Right ventricle myocardium inferior (tissue), 1 donor: ENCODE results near the gene THAP3. TPM values are rescaled to one million over a fixed set of nuclear protein-coding genes. Genes with fewer than 3 reads are reported as not detected.

Source experiments
- ATAC-seq: fragments of 200-7000 bp; cut with Tn5 transposase; one replicate; pipeline ENCODE4 v1.9.1; 2020; ENCODE audit warnings: mild to moderate bottlenecking, moderate library complexity
- DNase-seq: peaks from one replicate; pipeline ENCODE4 v3.0.0; 2021; ENCODE audit errors: missing footprints
- intact Hi-C: fragments of 100-400 bp; cut with DNase I; formaldehyde crosslinking; loops from one replicate; pipeline ENCODE4 v1.11.0; 2022
- long read RNA-seq: library from polyadenylated mRNA; unstranded; transcript quantifications from one replicate; pipeline ENCODE4 v2.0.0, GENCODE V29; 2021
- total RNA-seq: library from RNA; stranded (reverse); fragmentation: NEBNext Ultra II Directional; extraction: Animal tissue kit (Norgen Biotek cat#: 25700); gene quantifications from one replicate; pipeline ENCODE4 v1.2.1, GENCODE V29; 2021
- donor health status: DM: no; HTN: yes; CAD: no; lungs with severe emphysema.

Gene THAP3, protein sequence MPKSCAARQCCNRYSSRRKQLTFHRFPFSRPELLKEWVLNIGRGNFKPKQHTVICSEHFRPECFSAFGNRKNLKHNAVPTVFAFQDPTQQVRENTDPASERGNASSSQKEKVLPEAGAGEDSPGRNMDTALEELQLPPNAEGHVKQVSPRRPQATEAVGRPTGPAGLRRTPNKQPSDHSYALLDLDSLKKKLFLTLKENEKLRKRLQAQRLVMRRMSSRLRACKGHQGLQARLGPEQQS
- total RNA-seq, result 12.5 TPM
- long read RNA-seq, partial matches to known transcripts, result 4 of 9 reads
- long read RNA-seq, other reads (novel, unspliced or antisense), result 4 of 9 reads

DNA sequence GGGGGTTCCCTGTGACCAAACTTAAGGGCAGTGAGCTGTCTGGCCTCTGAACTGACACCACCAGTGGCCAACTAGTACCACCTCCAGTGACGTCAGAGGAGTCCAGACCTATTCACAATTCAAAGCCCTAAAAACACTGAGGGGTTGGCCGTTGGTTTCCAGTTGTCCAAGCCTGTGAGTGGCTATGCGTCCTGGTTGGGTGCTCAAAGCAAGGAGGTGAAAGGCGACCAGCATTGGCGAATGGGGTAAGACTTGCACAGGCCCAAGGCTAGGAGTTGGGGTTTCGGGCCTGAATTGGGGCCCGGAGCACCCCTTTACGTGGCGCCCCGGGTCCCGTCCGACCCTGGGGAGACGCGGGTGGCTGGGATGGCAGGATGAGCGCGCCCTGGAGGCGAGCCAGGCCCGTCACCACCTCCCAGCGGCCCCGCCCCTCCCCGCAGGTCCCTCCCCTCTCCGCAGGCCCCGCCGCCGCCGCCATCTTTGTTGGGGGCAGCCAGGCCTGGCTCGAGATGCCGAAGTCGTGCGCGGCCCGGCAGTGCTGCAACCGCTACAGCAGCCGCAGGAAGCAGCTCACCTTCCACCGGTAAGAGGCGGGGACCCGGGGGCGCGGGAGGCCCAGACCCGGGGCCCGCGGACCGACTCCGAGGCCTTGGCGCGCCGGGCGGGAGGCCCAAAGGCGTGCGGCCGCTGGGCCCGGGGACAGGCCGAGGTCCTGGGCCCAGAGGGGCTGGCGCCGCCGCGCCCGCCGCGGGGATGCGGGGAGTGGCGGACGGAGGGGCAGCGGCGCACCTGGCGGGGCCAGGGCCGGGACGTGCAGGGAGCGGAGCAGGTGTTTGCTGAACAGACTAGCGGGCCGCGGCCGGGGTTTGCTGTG, at the start of gene THAP3:
Gene THAP3, plus strand, starts transcription at position 159 of the 874 bp plus-strand sequence. Its CDS starts 351 bp downstream, at position 510.
- peak; percentile 92 for ATAC-seq
- intact Hi-C loops, result loop anchor here (5.0 kb wide), 1 partner anchor 73 kb away; the partner anchor contains the start of gene NOL9
- peak; percentile 97 for DNase-seq

- DNase-seq (no peak), ATAC-seq (no peak)
- intact Hi-C loops, result no loop called here
Measured at GRCh38 chr1:6577831-6578525, 46.7 kb upstream of the THAP3 start.

DNA sequence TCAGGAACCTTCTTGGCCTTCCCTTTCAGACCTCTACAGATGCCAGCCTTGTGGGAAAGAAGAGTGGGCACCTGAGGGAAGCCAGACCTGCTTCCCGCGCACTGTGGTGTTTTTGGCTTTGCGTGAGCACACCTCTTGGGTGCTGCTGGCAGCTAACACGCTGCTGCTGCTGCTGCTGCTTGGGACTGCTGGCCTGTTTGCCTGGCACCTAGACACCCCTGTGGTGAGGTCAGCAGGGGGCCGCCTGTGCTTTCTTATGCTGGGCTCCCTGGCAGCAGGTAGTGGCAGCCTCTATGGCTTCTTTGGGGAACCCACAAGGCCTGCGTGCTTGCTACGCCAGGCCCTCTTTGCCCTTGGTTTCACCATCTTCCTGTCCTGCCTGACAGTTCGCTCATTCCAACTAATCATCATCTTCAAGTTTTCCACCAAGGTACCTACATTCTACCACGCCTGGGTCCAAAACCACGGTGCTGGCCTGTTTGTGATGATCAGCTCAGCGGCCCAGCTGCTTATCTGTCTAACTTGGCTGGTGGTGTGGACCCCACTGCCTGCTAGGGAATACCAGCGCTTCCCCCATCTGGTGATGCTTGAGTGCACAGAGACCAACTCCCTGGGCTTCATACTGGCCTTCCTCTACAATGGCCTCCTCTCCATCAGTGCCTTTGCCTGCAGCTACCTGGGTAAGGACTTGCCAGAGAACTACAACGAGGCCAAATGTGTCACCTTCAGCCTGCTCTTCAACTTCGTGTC, 45.9 kb upstream of the THAP3 start:
- intact Hi-C loops, result no loop called here
- DNase-seq, result no peak
- no peak for ATAC-seq

GRCh38 chr1:6579374-6580118, 45.1 kb upstream of the THAP3 start, which contains the start of gene ZBTB48:
Gene ZBTB48, plus strand, starts transcription at chr1:6579994. Its CDS starts 616 bp downstream, at chr1:6580610.
- intact Hi-C loops, result loop anchor here (2.0 kb wide), 1 partner anchor 21 kb away; no protein-coding TSS in a partner anchor
- DNase-seq (peak; percentile 100), ATAC-seq (peak; percentile 97)

GRCh38 chr1:6580119-6580592, 44.5 kb upstream of the THAP3 start:
- DNase-seq (peak; percentile 68), ATAC-seq (no peak)
- intact Hi-C loops, result loop anchor here (2.0 kb wide), 1 partner anchor 21 kb away; no protein-coding TSS in a partner anchor

DNA sequence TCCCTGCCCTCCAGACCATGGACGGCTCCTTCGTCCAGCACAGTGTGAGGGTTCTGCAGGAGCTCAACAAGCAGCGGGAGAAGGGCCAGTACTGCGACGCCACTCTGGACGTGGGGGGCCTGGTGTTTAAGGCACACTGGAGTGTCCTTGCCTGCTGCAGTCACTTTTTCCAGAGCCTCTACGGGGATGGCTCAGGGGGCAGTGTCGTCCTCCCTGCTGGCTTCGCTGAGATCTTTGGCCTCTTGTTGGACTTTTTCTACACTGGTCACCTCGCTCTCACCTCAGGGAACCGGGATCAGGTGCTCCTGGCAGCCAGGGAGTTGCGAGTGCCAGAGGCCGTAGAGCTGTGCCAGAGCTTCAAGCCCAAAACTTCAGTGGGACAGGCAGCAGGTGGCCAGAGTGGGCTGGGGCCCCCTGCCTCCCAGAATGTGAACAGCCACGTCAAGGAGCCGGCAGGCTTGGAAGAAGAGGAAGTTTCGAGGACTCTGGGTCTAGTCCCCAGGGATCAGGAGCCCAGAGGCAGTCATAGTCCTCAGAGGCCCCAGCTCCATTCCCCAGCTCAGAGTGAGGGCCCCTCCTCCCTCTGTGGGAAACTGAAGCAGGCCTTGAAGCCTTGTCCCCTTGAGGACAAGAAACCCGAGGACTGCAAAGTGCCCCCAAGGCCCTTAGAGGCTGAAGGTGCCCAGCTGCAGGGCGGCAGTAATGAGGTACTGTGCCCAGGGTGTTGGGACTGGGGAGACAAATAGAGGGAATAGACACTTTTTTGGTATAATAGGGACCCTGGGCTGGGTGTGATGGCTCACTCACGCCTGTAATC, 43.9 kb upstream of the THAP3 start:
- intact Hi-C loops, result loop anchor here (2.0 kb wide), 1 partner anchor 20 kb away; no protein-coding TSS in a partner anchor
- DNase-seq, result peak; percentile 61
- ATAC-seq, result no peak

DNA sequence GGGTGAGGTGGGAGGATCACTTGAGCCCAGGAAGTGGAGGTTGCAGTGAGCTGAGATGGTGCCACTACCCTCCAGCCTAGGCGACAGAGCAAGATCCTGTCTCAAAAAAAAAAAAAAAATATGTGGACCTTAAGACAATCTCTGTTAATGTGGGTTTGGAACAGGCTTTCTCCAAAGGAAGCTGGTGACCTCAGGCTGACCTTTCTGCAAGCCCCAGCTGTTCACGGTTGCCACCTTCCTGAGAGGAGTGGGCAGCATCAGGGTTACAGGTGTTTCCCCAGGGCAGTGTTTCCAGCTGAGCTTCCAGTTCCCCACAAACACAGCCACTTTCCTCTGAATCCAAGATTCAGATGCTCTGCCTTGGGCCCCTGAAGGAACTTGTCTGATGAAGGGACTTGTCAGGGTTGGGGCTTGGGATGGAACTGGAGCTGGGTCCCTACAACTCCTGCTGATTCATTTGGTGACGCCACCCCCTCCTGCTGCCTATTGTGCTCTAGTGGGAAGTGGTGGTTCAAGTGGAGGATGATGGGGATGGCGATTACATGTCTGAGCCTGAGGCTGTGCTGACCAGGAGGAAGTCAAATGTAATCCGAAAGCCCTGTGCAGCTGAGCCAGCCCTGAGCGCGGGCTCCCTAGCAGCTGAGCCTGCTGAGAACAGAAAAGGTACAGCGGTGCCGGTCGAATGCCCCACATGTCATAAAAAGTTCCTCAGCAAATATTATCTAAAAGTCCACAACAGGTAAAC, 42.9 kb upstream of the THAP3 start:
- DNase-seq (peak; percentile 83), ATAC-seq (no peak)
- intact Hi-C loops, result loop anchor here (2.0 kb wide), 1 partner anchor 19 kb away; no protein-coding TSS in a partner anchor

DNA sequence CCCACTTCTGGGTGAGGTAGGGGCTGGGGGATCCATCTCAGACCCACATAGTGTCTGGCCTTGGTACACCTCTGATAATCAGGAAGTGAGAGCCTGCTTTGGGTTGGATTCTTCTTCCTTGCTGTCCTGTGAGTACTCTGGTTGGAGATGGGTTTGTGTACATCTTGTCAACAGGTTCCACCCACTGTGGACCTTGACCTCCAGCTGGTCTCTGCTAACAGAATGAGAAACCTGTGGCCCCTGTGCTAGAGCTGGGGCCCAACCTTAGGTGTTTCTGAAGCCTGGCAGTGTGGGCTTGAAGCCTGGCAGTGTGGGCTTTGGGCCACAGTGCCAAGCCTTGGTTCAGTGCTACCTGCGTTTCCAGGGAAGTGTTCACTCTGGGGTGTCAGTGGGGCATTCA, 42.3 kb upstream of the THAP3 start:
- DNase-seq, result no peak
- ATAC-seq, result no peak
- intact Hi-C loops, result no loop called here

- ATAC-seq, result no peak
- intact Hi-C loops, result no loop called here
- no peak for DNase-seq
Measured at GRCh38 chr1:6584126-6585080, 40.3 kb upstream of the THAP3 start.

DNA sequence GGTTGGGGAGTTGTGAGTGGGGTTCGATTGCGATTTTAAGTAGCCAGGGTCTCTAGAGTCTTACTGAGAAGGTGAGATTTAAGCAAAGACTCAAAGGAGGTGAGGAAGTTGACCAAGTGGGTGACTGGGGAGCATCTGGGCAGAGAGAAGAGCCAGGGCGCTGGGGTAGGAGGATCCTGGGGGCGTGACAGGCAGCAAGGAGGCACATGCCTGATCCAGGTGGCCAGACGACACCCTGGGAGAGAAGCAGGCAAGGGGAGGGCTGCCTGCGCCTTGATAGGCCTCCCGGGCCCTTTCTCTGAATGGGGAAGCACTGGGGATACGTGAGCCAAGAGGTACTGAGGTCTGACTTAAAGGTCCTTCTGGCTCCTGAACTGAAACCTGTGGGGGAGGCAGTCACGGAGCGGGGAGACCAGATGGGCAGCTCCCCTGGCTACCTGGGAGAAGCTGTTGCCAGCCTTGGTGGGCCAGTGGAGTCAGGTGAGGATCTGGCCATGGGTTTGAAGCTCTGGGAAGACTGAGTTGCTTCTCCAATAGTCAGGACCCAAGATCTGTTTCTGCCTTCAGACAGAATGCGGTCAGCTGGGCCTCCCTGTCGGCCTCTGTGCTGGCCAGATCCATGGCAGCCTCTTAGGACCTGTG, 39.5 kb upstream of the THAP3 start:
- DNase-seq (no peak), ATAC-seq (no peak)
- intact Hi-C loops, result no loop called here

GRCh38 chr1:6585841-6586240, 38.8 kb upstream of the THAP3 start:
- intact Hi-C loops, result no loop called here
- DNase-seq (no peak), ATAC-seq (no peak)

- peak; percentile 19 for ATAC-seq
- intact Hi-C loops, result no loop called here
- DNase-seq, result no peak
Measured at GRCh38 chr1:6586404-6586816, 38.3 kb upstream of the THAP3 start.

DNA sequence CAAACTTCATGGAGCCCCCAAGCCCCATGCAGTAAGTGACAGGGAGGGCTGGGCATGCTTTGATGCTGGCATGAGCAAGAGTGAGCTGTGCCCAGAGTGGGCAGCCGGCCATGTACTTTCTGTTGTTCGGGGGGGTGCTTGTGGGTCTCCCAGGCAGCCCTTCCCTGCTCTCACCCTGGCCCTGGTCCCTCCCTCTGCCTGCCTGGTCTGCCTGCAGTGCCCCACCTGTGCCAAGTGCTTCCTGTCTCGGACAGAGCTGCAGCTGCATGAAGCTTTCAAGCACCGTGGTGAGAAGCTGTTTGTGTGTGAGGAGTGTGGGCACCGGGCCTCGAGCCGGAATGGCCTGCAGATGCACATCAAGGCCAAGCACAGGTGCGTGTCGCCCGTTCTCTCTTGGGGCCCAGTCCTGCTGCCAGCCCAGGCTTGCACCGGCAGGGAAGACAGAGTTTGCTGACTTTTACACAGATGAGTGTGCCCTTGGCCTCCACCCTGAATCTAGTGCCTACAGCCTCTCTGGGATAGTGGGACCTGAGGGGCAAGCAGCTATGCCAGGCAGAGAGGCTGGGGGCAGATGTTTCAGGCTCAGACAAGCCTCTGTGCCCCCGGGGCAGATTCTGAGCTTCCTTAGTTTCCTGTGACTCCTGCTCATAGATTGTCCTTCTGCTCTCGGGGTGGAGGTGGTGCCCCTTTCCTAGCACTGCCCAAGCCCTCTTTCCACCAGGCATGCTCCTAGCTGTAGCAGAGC, 37.2 kb upstream of the THAP3 start:
- peak; percentile 79 for ATAC-seq
- DNase-seq, result peak; percentile 87
- intact Hi-C loops, result no loop called here
